BJ (cell line): ENCODE results near the gene LAPTM4A. TPM values are rescaled to one million over a fixed set of nuclear protein-coding genes. Genes with fewer than 3 reads are reported as not detected.
A peak's percentile ranks its signal among the peaks of the same experiment; 100 is the strongest.

Source experiments
- CTCF ChIA-PET: fragments of 350-600 bp; formaldehyde crosslinking; extraction: SDS; loops from one replicate; lab custom pipeline; 2021; ENCODE audit warnings: antibody characterized with exemption, inconsistent platforms; lab: Yijun Ruan, JAX
- POLR2A ChIA-PET: fragments of 300-600 bp; sonication (Branson Sonifier 250); formaldehyde crosslinking; extraction: SDS; loops from one replicate; lab custom pipeline; 2021; ENCODE audit warnings: antibody characterized with exemption; lab: Charles Lee
- DNase-seq: peaks from one replicate; pipeline ENCODE4 v3.0.0-alpha.2; 2011; ENCODE audit warnings: low read depth
- H3K27me3 ChIP-seq: 2 replicates; pipeline ENCODE4 v1.6.0; 2011; ENCODE audit warnings: low read length; ENCODE audit not compliant: control insufficient read depth, insufficient read depth
- H3K36me3 ChIP-seq: 2 replicates; pipeline ENCODE4 v1.5.1; 2011; ENCODE audit warnings: low read length; ENCODE audit not compliant: control insufficient read depth, insufficient read depth
- H3K4me3 ChIP-seq: 2 replicates; pipeline ENCODE4 v1.5.1; 2011; ENCODE audit warnings: low read depth, mild to moderate bottlenecking, control low read depth, low read length
- polyA minus RNA-seq: library from RNA; depleted of rRNA, polyadenylated mRNA; stranded (reverse); fragments of >200 nt; gene quantifications from 2 replicates; pipeline ENCODE4 v1.2.3, GENCODE V29; 2011; rRNA and poly(A)+ RNA removed
- polyA plus RNA-seq: library from polyadenylated mRNA; depleted of rRNA; stranded (reverse); fragments of >200 nt; gene quantifications from 2 replicates; pipeline ENCODE4 v1.2.3, GENCODE V29; 2011; rRNA removed
- TF ChIP-seq, protein P1 (sequence below): IDR thresholded peaks from 2 replicates; pipeline ENCODE4 v1.5.1; 2011; ENCODE audit warnings: low read depth, mild to moderate bottlenecking, control low read depth, inconsistent platforms, low read length, moderate library complexity; ENCODE audit not compliant: insufficient read depth

The LAPTM4A gene
- polyA plus RNA-seq (379 and 855 TPM in 2 replicates), polyA minus RNA-seq (121 and 162 TPM in 2 replicates)

DNA sequence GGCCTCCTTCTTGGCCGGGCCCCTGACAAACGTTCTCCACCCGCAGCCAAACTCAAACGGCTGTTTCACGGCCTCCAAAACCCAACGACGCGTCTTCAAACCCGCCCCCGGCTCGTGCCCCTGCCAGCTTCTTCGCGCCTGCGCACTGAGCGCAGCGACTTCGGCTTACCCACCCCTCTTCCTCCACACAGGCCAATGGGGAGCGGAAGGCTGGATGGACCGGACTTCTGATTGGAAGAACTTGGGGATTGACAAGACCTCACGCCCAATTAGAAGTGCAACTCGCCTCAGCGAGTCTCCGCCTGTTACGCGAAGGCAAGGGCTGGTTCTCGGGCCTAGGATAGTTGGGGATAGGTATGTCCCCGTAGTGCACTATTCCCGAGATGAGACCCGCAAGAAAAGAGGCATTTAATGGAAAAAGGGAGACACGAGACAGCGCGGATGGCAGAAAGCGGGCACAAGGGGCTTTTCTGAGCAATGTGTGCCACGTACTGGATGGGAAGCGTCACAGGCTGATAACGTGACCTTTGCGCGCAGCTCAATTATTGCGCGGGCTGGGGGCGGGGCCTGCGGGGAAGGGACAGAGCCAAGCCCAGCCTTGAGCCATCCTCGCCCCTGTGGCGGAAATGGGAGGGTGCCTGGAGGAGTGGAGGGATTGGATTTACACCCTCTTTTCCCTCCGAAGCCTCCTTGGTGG lies at the start of gene LAPTM4A:
Gene LAPTM4A (minus strand): TSS at position 97 of the 697 bp plus-strand sequence. CDS start 108 bp downstream, outside the sequence.
- POLR2A ChIA-PET: interaction anchor here (0.8 to 1.4 kb wide), 4 partner anchors 11 to 43 kb away, joined by 3 to 7 read pairs (median 4); no protein-coding TSS in a partner anchor
- TF ChIP-seq, protein P1, sequence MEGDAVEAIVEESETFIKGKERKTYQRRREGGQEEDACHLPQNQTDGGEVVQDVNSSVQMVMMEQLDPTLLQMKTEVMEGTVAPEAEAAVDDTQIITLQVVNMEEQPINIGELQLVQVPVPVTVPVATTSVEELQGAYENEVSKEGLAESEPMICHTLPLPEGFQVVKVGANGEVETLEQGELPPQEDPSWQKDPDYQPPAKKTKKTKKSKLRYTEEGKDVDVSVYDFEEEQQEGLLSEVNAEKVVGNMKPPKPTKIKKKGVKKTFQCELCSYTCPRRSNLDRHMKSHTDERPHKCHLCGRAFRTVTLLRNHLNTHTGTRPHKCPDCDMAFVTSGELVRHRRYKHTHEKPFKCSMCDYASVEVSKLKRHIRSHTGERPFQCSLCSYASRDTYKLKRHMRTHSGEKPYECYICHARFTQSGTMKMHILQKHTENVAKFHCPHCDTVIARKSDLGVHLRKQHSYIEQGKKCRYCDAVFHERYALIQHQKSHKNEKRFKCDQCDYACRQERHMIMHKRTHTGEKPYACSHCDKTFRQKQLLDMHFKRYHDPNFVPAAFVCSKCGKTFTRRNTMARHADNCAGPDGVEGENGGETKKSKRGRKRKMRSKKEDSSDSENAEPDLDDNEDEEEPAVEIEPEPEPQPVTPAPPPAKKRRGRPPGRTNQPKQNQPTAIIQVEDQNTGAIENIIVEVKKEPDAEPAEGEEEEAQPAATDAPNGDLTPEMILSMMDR: no peak
- peak; percentile 99 for DNase-seq
- CTCF ChIA-PET: interaction anchor here (0.6 to 2.3 kb wide), 7 partner anchors 36 to 88 kb away, joined by 3 to 18 read pairs (median 6); no protein-coding TSS in a partner anchor
- Histone ChIP-seq H3K4me3 (peak within 1 kb of the TSS; percentile 95), H3K36me3 (no peaks in the 10 kb centered on the region), H3K27me3 (no peaks in the 10 kb centered on the region)

DNA sequence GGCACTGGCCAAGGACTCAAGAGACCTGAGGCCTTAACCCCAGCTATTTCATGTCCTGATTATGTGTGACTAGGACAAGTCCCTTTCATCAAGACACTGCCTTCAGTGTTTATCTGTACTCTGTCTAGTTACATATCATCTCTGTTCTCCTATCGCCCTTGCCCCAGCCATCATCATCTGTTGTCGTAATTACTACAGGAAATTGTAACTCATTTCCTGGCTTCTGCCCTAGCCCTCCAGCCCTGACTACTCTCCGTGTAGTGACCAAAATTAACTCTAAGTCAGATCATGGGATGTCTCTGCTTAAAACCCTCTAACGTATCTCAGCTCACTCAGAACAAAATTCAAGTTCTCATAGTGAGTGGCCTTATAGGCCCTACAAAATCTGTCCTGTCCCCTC lies 49.3 kb upstream of the LAPTM4A start:
- DNase-seq: no peak
- Histone ChIP-seq H3K36me3 (no peaks in the 10 kb centered on the region), H3K27me3 (no peaks in the 10 kb centered on the region; the same call in 1 of the 2 replicates), H3K4me3 (no peak overlapping the region)
- TF ChIP-seq, protein P1: no peak
- CTCF ChIA-PET: interaction anchor here (1.2 to 2.2 kb wide), 3 partner anchors 85 to 145 kb away, joined by 3 to 8 read pairs (median 8); no protein-coding TSS in a partner anchor
- POLR2A ChIA-PET: no interaction called here

DNA sequence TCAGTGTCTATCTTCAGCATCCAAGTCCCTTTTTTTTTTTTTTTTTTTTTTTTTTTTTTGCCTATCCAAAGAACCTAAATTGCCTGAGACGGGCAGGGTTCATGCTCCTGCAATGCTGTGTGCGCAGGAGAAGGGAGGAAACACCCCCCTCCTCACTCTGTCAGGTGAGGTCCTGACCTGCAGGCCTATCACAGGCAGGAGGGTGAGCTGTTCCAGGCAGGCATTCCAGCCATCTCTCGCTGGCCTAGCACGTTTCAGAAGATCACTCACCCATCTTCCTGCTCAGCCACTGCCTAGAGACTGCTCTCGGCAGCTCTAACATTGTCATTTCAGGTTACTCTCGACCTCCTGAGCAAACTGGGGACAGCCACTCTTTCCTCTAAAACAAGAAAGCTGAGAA lies 48.4 kb upstream of the LAPTM4A start:
- Histone ChIP-seq H3K27me3 (no peaks in the 10 kb centered on the region; the same call in 1 of the 2 replicates), H3K4me3 (no peak overlapping the region), H3K36me3 (no peaks in the 10 kb centered on the region)
- no peak for DNase-seq
- CTCF ChIA-PET: interaction anchor here (1.2 to 2.2 kb wide), 5 partner anchors 72 to 191 kb away, joined by 3 to 8 read pairs (median 8); no protein-coding TSS in a partner anchor
- TF ChIP-seq, protein P1: no peak
- POLR2A ChIA-PET: no interaction called here

DNA sequence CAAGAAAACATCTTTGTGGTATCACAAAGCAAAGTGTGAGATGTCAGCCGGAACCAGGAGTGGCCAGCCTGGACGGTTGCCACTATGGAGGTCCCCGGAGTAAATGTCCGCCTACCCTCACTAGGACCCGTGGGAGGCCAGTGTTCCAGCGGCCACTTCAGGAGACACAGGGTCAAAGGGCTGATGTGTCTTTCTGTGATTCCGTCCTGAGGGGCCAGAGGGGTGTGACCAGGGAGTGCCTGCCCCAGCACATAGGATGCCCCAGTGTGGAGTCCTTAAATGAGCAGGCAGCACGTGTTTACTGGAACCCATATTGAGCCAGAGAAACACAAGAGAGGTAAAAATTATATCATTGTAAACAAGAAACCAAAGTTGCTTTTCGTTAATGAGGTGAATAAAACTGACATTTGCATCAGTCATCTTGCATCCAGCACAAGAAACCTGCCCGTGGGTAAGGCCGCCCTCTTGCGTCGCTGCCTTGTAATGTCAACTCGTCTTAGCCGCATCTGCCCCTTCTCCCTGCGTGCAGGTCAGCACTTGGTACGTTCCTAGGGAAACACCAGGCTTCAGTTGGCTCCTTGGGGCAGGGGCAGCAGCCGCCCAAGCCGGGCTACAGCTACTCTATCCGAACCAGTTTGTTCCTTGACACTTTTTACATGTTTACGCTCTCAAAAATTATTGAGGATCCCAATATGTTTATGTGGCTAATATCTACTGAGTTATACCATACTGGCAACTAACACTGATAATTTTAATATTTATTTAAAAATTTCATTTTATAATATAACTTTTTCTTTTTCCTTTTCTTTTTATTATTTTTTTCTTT lies 46.7 kb upstream of the LAPTM4A start:
- ChIA-PET POLR2A (no interaction called here), CTCF (interaction anchor here (0.9 to 2.5 kb wide), 9 partner anchors 21 to 193 kb away, joined by 3 to 10 read pairs (median 6); no protein-coding TSS in a partner anchor)
- Histone ChIP-seq H3K36me3 (no peaks in the 10 kb centered on the region), H3K4me3 (no peak overlapping the region), H3K27me3 (no peaks in the 10 kb centered on the region; the same call in 1 of the 2 replicates)
- TF ChIP-seq, protein P1: peak; percentile 93
- no peak for DNase-seq
